H1 (cell line): ENCODE data around the gene TRABD. TPM values are rescaled to one million over a fixed set of nuclear protein-coding genes. Genes with fewer than 3 reads are reported as not detected.

Experiments
- CTCF ChIA-PET: fragments of 300-600 bp; sonication (Branson Sonifier 250); formaldehyde crosslinking; loops from one replicate; lab custom pipeline; 2021; ENCODE audit not compliant: partially characterized antibody; lab: Charles Lee
- POLR2A ChIA-PET: fragments of 300-600 bp; sonication (Branson Sonifier 250); formaldehyde crosslinking; loops from one replicate; lab custom pipeline; 2021; ENCODE audit warnings: inconsistent platforms; ENCODE audit not compliant: partially characterized antibody; lab: Charles Lee
- DNase-seq, 2 experiments: peaks; one replicate each; pipeline versions ENCODE4 v3.0.0 to v3.0.0-alpha.2; 2010 to 2022; ENCODE audit warnings: low spot score in 2 of 2, low read depth in 1 of 2, mixed read lengths in 1 of 2
- FAIRE-seq: peaks from 2 replicates; lab custom pipeline; 2011; peaks lifted over from hg19 to GRCh38; lab: Jason Lieb, UNC
- H2AFZ ChIP-seq: 2 replicates; pipeline ENCODE4 v1.8.1; 2012; ENCODE audit warnings: low read length, inconsistent platforms
- H2AK5ac ChIP-seq: 2 replicates; pipeline ENCODE4 v1.6.1; 2013; ENCODE audit warnings: low read depth, low read length
- H2BK120ac ChIP-seq: replicated peaks from 2 replicates; pipeline ENCODE3; 2013; ENCODE audit warnings: low read depth, low read length, inconsistent platforms
- H2BK12ac ChIP-seq: 2 replicates; pipeline ENCODE4 v1.6.1; 2013; ENCODE audit warnings: low read depth, low read length
- H2BK15ac ChIP-seq: 2 replicates; pipeline ENCODE4 v1.6.1; 2013; ENCODE audit warnings: low read length
- H2BK20ac ChIP-seq: 2 replicates; pipeline ENCODE4 v1.6.1; 2013; ENCODE audit warnings: low read length
- H2BK5ac ChIP-seq: 2 replicates; pipeline ENCODE4 v1.6.1; 2013; ENCODE audit warnings: low read depth, low read length
- H3K14ac ChIP-seq: 2 replicates; pipeline ENCODE4 v1.6.1; 2013; ENCODE audit warnings: inconsistent platforms; ENCODE audit not compliant: insufficient read length
- H3K18ac ChIP-seq: 2 replicates; pipeline ENCODE4 v1.6.1; 2013; ENCODE audit warnings: low read length; ENCODE audit errors: extremely low read depth
- H3K23ac ChIP-seq: 2 replicates; pipeline ENCODE4 v1.6.1; 2013; ENCODE audit warnings: inconsistent platforms; ENCODE audit not compliant: insufficient read length
- H3K23me2 ChIP-seq: 2 replicates; pipeline ENCODE4 v1.6.1; 2013; ENCODE audit warnings: low read depth, low read length
- H3K27ac ChIP-seq: 2 replicates; pipeline ENCODE4 v1.6.1; 2011; ENCODE audit warnings: low read depth, low read length, inconsistent platforms
- H3K27me3 ChIP-seq, 4 experiments: replicated peaks in 1 of 4; 1 replicate in 1 of 4; 2 replicates in 3 of 4; pipeline versions ENCODE4 v1.6.1 to v1.8.1; 2011 to 2013; ENCODE audit warnings: low read length in 3 of 4, mild to moderate bottlenecking in 3 of 4, inconsistent platforms in 2 of 4, mixed read lengths in 2 of 4, moderate library complexity in 1 of 4; ENCODE audit not compliant: control insufficient read depth in 3 of 4, insufficient read depth in 3 of 4; ENCODE audit errors: extremely low read depth in 1 of 4
- H3K36me3 ChIP-seq, 4 experiments: 2 replicates each; pipeline versions ENCODE4 v1.6.1 to v1.8.1; 2011 to 2013; ENCODE audit warnings: mild to moderate bottlenecking in 4 of 4, low read length in 3 of 4, moderate library complexity in 2 of 4, control low read depth in 1 of 4, inconsistent platforms in 1 of 4; ENCODE audit not compliant: insufficient read depth in 4 of 4, control insufficient read depth in 2 of 4
- H3K4ac ChIP-seq: replicated peaks from 2 replicates; pipeline ENCODE3; 2013; ENCODE audit warnings: low read length, low read depth, mixed read lengths, inconsistent platforms; ENCODE audit not compliant: insufficient read length
- H3K4me1 ChIP-seq, 4 experiments: replicated peaks in 1 of 4; 1 replicate in 1 of 4; 2 replicates in 3 of 4; pipeline versions ENCODE4 v1.6.1 to v1.8.1; 2011 to 2013; ENCODE audit warnings: low read length in 3 of 4, inconsistent platforms in 2 of 4, mixed read lengths in 1 of 4; ENCODE audit not compliant: insufficient read depth in 4 of 4, control insufficient read depth in 3 of 4
- H3K4me2 ChIP-seq, 2 experiments: 2 replicates each; pipeline versions ENCODE4 v1.6.1 to v1.8.1; 2011 to 2013; ENCODE audit warnings: low read depth in 2 of 2, low read length in 2 of 2, control low read depth in 1 of 2, inconsistent platforms in 1 of 2, mild to moderate bottlenecking in 1 of 2; ENCODE audit not compliant: insufficient read depth in 1 of 2
- H3K4me3 ChIP-seq, 4 experiments: fragments of 200-600, 300-600 bp in 1 of 4; sonication (generic), shearing (Covaris generic), sonication (Bioruptor Twin) in 1 of 4; 2 replicates each; pipeline versions ENCODE4 v1.5.1 to v1.8.1; 2011 to 2016; ENCODE audit warnings: low read length in 4 of 4, low read depth in 3 of 4, control low read depth in 2 of 4, inconsistent platforms in 2 of 4, mild to moderate bottlenecking in 2 of 4, mixed read lengths in 1 of 4, moderate library complexity in 1 of 4; ENCODE audit not compliant: insufficient read depth in 2 of 4; ENCODE audit errors: extremely low read depth in 1 of 4
- H3K56ac ChIP-seq: replicated peaks from 2 replicates; pipeline ENCODE3; 2013; ENCODE audit warnings: low read depth, mild to moderate bottlenecking, mixed read lengths, low read length, inconsistent platforms; ENCODE audit not compliant: insufficient read length
- H3K79me1 ChIP-seq: 2 replicates; pipeline ENCODE4 v1.6.1; 2013; ENCODE audit warnings: low read depth, low read length, control low read depth
- H3K79me2 ChIP-seq, 2 experiments: 2 replicates each; pipeline versions ENCODE4 v1.6.1 to v1.8.1; 2012 to 2013; ENCODE audit warnings: low read length in 2 of 2, mild to moderate bottlenecking in 2 of 2, inconsistent platforms in 1 of 2; ENCODE audit not compliant: insufficient read depth in 2 of 2, control insufficient read depth in 1 of 2
- H3K9ac ChIP-seq, 4 experiments: replicated peaks in 1 of 4; 1 replicate in 1 of 4; 2 replicates in 3 of 4; pipeline versions ENCODE4 v1.6.1 to v1.8.1; 2011 to 2013; ENCODE audit warnings: low read depth in 3 of 4, low read length in 3 of 4, control low read depth in 2 of 4, mild to moderate bottlenecking in 2 of 4, moderate library complexity in 2 of 4, inconsistent platforms in 1 of 4; ENCODE audit errors: extremely low read depth in 1 of 4
- H3K9me3 ChIP-seq, 2 experiments: 2 replicates each; pipeline versions ENCODE4 v1.6.1 to v1.8.1; 2012 to 2013; ENCODE audit warnings: mild to moderate bottlenecking in 2 of 2, moderate library complexity in 2 of 2, control low read depth in 1 of 2, inconsistent platforms in 1 of 2, low read depth in 1 of 2, low read length in 1 of 2, mixed read lengths in 1 of 2; ENCODE audit not compliant: insufficient read depth in 2 of 2
- H4K20me1 ChIP-seq, 2 experiments: replicated peaks in 1 of 2; 2 replicates each; pipeline versions ENCODE3 to v1.8.1; 2011 to 2013; ENCODE audit warnings: inconsistent platforms in 2 of 2, low read length in 2 of 2, mild to moderate bottlenecking in 1 of 2; ENCODE audit not compliant: insufficient read depth in 2 of 2, control insufficient read depth in 1 of 2
- H4K5ac ChIP-seq: 2 replicates; pipeline ENCODE4 v1.6.1; 2013; ENCODE audit warnings: low read length, low read depth, mixed read lengths, inconsistent platforms; ENCODE audit not compliant: insufficient read length
- H4K8ac ChIP-seq: 2 replicates; pipeline ENCODE4 v1.8.0; 2013; ENCODE audit warnings: mild to moderate bottlenecking, moderate library complexity, low read length, inconsistent platforms; ENCODE audit not compliant: insufficient read depth; ENCODE audit errors: extremely low read depth
- H4K91ac ChIP-seq: replicated peaks from 2 replicates; pipeline ENCODE3; 2013; ENCODE audit warnings: low read length, mixed read lengths, inconsistent platforms; ENCODE audit not compliant: insufficient read length
- MAFK ChIP-seq: IDR thresholded peaks from 2 replicates; pipeline ENCODE4 v1.6.1; 2012; ENCODE audit warnings: low read depth, mild to moderate bottlenecking, improper control_type of control experiment, low read length
- WGBS, 2 experiments: shearing (Covaris generic) in 1 of 2; methylation state at CpG; one replicate each; pipeline versions ENCODE4 v1.1.6 to v1.1.7; 2013 to 2015; ENCODE audit warnings: low lambda C conversion rate in 2 of 2, mixed read lengths in 2 of 2, inconsistent platforms in 1 of 2, low coverage in 1 of 2, missing lambda C conversion rate in 1 of 2; ENCODE audit not compliant: insufficient replicate concordance in 2 of 2, insufficient coverage in 1 of 2, insufficient read length in 1 of 2; ENCODE audit errors: extremely low coverage in 1 of 2, missing lambda C conversion rate in 1 of 2; 5-methylcytosine and 5-hydroxymethylcytosine counted together
- polyA plus RNA-seq, 7 experiments: library from polyadenylated mRNA; depleted of rRNA in 3 of 7; stranded (reverse) in 5 of 7; unstranded in 2 of 7; fragments of >200 nt in 5 of 7; fragments of 200-250 nt in 2 of 7; gene quantifications; 1 replicate in 5 of 7; 2 replicates in 1 of 7; 4 replicates in 1 of 7; pipeline versions ENCODE4 v1.2.1 to v1.2.3, GENCODE V29; 2011 to 2013; ENCODE audit warnings: missing spikeins in 2 of 7, mixed read lengths in 2 of 7
- total RNA-seq: library from RNA; stranded (reverse); fragmentation: NEBNext Ultra II Directional; extraction: Animal tissue kit (Norgen Biotek cat#: 25700); gene quantifications from 2 replicates; pipeline ENCODE4 v1.2.1, GENCODE V29; 2021

The TRABD gene
- total and polyA plus RNA-seq, 2 of the 8 experiments (the other 6 are each of a cell fraction or from before 2014, with no cell fraction given) = 44.2 to 57.5 TPM

DNA sequence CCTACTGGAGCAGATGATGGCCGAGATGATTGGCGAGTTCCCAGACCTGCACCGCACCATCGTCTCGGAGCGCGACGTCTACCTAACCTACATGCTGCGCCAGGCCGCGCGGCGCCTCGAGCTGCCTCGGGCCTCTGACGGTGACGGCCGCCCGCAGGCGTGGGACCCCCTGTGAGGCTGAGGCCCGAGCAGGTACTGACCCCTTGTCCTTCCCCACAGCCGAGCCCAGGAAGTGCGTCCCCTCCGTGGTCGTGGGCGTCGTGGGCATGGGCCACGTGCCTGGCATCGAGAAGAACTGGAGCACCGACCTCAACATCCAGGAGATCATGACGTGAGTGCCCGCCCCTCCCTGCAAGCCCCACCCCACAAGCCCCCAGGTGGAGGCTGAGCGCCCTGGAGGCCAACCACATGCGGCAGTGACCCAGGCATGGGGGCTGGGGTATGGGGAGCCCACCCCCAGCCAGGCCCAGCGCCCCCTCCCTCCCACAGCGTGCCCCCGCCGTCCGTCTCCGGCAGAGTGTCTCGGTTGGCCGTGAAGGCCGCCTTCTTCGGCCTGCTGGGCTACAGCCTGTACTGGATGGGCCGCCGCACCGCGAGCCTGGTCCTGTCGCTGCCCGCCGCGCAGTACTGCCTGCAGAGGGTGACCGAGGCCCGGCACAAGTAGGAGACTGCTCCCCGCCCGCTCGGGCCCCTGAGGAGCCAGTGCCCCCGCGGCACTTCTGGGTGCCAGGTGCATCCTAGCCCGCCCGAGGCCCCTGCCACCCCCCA is 12.3 kb downstream of the TRABD start:
- 94% methylated on average over 33 of the region's 61 CpGs; no CpG with 5 or more reads in 1 of the 2 experiments for WGBS, 2 experiments
- Histone ChIP-seq H2BK20ac (no peak overlapping the region), H3K36me3 (peaks cover 6 to 37% (median 10%) of the 10 kb centered on the region in 4 experiments; a peak in 5 of 8 replicates), H4K8ac (no peak overlapping the region; the same call in 1 of the 2 replicates), H3K18ac (no peak overlapping the region), H4K5ac (no peak overlapping the region), H3K4me3 (no peak overlapping the region), H3K23me2 (peaks cover 13% of the 10 kb centered on the region; the same call in 1 of the 2 replicates), H3K4me2 (no peak overlapping the region), H3K23ac (no peak overlapping the region), H3K4me1 (peaks cover 0 to 7% (median 5%) of the 10 kb centered on the region in 4 experiments; a peak in 6 of 7 replicates), H2BK120ac (no peak overlapping the region), H3K79me2 (peaks cover 0 to 11% of the 10 kb centered on the region in 2 experiments; a peak in 1 of 4 replicates), H4K91ac (peak overlapping the region; percentile 74), H2BK5ac (no peak overlapping the region; the same call in 1 of the 2 replicates), H3K27me3 (no peaks in the 10 kb centered on the region), H4K20me1 (peaks cover 0 to 17% of the 10 kb centered on the region in 2 experiments), H2BK12ac (no peak overlapping the region), H3K9me3 (no peaks in the 10 kb centered on the region), H3K79me1 (no peaks in the 10 kb centered on the region; the same call in none of the 2 replicates), H3K9ac (no peak overlapping the region), H3K56ac (no peak overlapping the region), H3K27ac (no peak overlapping the region), H2BK15ac (no peak overlapping the region), H3K14ac (no peak overlapping the region), H2AK5ac (no peak overlapping the region), H3K4ac (no peak overlapping the region), H2AFZ (no peak overlapping the region)
- ChIA-PET POLR2A (interaction anchor here (0.7 to 1.5 kb wide), 2 partner anchors 11 kb away, joined by 3 to 4 read pairs; no protein-coding TSS in a partner anchor), CTCF (no interaction called here)
- FAIRE-seq (no peak), DNase-seq (no peak)
- no peak for TF ChIP-seq MAFK
